ENCODE measurements around the gene AHDC1.

DNA sequence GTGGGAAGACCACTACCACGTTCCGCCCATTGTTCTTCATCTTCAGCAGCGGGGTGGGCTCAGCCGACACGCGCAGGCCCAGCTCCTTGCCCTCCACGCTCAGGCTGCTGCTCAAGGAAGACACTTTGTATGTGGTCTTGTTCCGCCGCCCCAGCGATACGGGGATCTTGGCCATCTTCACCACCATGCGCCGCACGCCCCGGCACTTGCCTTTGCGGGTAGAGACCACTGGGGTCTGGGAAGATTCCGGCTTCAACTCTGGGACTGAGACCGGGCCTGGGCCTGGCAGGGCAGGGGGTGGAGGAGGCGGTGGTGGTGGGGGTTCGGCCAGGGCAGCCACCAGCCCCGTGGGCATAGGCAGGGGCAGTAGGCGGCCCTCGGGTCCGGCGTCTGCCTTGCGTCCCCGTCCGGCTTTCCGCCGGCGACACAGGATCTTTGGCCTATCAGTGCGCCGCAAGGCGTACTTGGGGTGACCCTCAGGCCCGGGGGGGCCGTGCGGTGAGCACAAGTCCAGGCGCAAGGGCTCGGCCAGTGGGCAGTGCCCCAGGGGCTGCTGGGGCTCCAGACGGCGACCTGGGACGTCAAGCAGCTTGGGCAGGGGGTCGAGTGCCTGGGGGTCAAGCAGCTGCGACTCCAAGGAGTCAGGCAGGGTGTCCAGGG is 53.3 kb downstream of the AHDC1 start:
- TF ChIP-seq, protein P1, sequence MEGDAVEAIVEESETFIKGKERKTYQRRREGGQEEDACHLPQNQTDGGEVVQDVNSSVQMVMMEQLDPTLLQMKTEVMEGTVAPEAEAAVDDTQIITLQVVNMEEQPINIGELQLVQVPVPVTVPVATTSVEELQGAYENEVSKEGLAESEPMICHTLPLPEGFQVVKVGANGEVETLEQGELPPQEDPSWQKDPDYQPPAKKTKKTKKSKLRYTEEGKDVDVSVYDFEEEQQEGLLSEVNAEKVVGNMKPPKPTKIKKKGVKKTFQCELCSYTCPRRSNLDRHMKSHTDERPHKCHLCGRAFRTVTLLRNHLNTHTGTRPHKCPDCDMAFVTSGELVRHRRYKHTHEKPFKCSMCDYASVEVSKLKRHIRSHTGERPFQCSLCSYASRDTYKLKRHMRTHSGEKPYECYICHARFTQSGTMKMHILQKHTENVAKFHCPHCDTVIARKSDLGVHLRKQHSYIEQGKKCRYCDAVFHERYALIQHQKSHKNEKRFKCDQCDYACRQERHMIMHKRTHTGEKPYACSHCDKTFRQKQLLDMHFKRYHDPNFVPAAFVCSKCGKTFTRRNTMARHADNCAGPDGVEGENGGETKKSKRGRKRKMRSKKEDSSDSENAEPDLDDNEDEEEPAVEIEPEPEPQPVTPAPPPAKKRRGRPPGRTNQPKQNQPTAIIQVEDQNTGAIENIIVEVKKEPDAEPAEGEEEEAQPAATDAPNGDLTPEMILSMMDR (IDR thresholded peaks at IDR 0.05): no peak
- TF ChIP-seq EP300 (IDR thresholded peaks at IDR 0.05) (no peak), POLR2A (IDR thresholded peaks at IDR 0.05) (no peak)

Measured in ovary (tissue), 3 donors.